Activated CD8-positive, alpha-beta memory T cell treated with anti-CD3 and anti-CD28 coated beads, Interleukin-2, amount 50 U/mL, for 24 hours (primary cell): ENCODE results near the gene INPP5A.
"Not testable (repeated sequence)": the region's sequence is repeated elsewhere in the genome, so short reads cannot be mapped to it uniquely, and the experiment has no call there.

ENCODE experiments used
- DNase-seq: peaks from one replicate; pipeline ENCODE4 v3.0.0-alpha.2; 2020; ENCODE audit errors: extremely low read depth

Gene INPP5A

GRCh38 chr10:132765435-132765834 is 227.8 kb downstream of the INPP5A start:
- no peak for DNase-seq

GRCh38 chr10:132766291-132766690 is 228.7 kb downstream of the INPP5A start:
- no peak for DNase-seq

- DNase-seq, result no peak
Observed at GRCh38 chr10:132768346-132769248, 231.0 kb downstream of the INPP5A start.

- DNase-seq, result no peak
Observed at GRCh38 chr10:132770061-132771021, 232.8 kb downstream of the INPP5A start.

- not testable (repeated sequence) for DNase-seq
Observed at GRCh38 chr10:132772816-132773215, 235.2 kb downstream of the INPP5A start.

GRCh38 chr10:132774181-132774901 is 236.8 kb downstream of the INPP5A start:
- DNase-seq, result no peak

- no peak for DNase-seq
Observed at GRCh38 chr10:132774902-132775863, 237.6 kb downstream of the INPP5A start.

- no peak for DNase-seq
Observed at GRCh38 chr10:132776186-132776585, 238.6 kb downstream of the INPP5A start.

GRCh38 chr10:132776821-132777220 is 239.2 kb downstream of the INPP5A start:
- no peak for DNase-seq

GRCh38 chr10:132777441-132777840 is 239.9 kb downstream of the INPP5A start:
- DNase-seq, result no peak

GRCh38 chr10:132779549-132780294 is 242.1 kb downstream of the INPP5A start:
- DNase-seq, result no peak

GRCh38 chr10:132780356-132780755 is 242.8 kb downstream of the INPP5A start:
- no peak for DNase-seq

GRCh38 chr10:132781556-132781955 is 244.0 kb downstream of the INPP5A start:
- DNase-seq, result no peak

- no peak for DNase-seq
Observed at GRCh38 chr10:132783165-132783939, 245.8 kb downstream of the INPP5A start.

- DNase-seq, result no peak
Observed at GRCh38 chr10:132783940-132784865, 246.6 kb downstream of the INPP5A start.

GRCh38 chr10:132784866-132785722 is 247.5 kb downstream of the INPP5A start:
- no peak for DNase-seq
